Smooth muscle cell (in vitro differentiated cells): Measurements from ENCODE around the gene TCF7L2. TPM values are rescaled to one million over a fixed set of nuclear protein-coding genes. Genes with fewer than 3 reads are reported as not detected.

Source experiments
- DNase-seq: peaks from one replicate; lab custom pipeline; 2025; ENCODE audit not compliant: unreplicated experiment; lab: John Stamatoyannopoulos, UW
- H2AFZ ChIP-seq: fragments of 200-600 bp; sonication (generic); 2 replicates; pipeline ENCODE4 v1.6.0; 2016; ENCODE audit warnings: antibody characterized with exemption, low read depth, mild to moderate bottlenecking
- H3F3A ChIP-seq: fragments of 200-600 bp; sonication (generic); 2 replicates; pipeline ENCODE4 v1.6.0; 2017; ENCODE audit warnings: antibody characterized with exemption, low read depth
- H3K27ac ChIP-seq: fragments of 200-600 bp; sonication (generic); 2 replicates; pipeline ENCODE4 v1.5.1; 2016; ENCODE audit warnings: low read depth, mild to moderate bottlenecking
- H3K27me3 ChIP-seq: fragments of 200-600 bp; sonication (generic); 2 replicates; pipeline ENCODE4 v1.6.1; 2016; ENCODE audit warnings: low read depth, mild to moderate bottlenecking
- H3K36me3 ChIP-seq: fragments of 200-600 bp; sonication (generic); 2 replicates; pipeline ENCODE4 v1.5.1; 2016; ENCODE audit warnings: low read depth
- H3K4me1 ChIP-seq: fragments of 200-600 bp; sonication (generic); 2 replicates; pipeline ENCODE4 v1.5.1; 2016; ENCODE audit warnings: low read depth
- H3K4me2 ChIP-seq: fragments of 200-600 bp; sonication (generic); 2 replicates; pipeline ENCODE4 v1.6.0; 2016; ENCODE audit warnings: mild to moderate bottlenecking
- H3K4me3 ChIP-seq: fragments of 200-600 bp; sonication (generic); 2 replicates; pipeline ENCODE4 v1.5.1; 2016; ENCODE audit warnings: mild to moderate bottlenecking
- H3K79me2 ChIP-seq: fragments of 200-600 bp; sonication (generic); 2 replicates; pipeline ENCODE4 v1.6.0; 2016; ENCODE audit warnings: low read depth, mild to moderate bottlenecking
- H3K9ac ChIP-seq: fragments of 200-600 bp; sonication (generic); 2 replicates; pipeline ENCODE4 v1.6.0; 2016; ENCODE audit warnings: low read depth
- H3K9me3 ChIP-seq: fragments of 200-600 bp; sonication (generic); replicated peaks from 2 replicates; pipeline ENCODE4 v1.5.1; 2016; ENCODE audit warnings: low read depth
- H4K20me1 ChIP-seq: fragments of 200-600 bp; sonication (generic); 2 replicates; pipeline ENCODE4 v1.6.0; 2016; ENCODE audit warnings: low read depth
- WGBS: methylation state at CpG from one replicate; pipeline ENCODE4 v1.1.7; 2016; ENCODE audit warnings: low lambda C conversion rate; 5-methylcytosine and 5-hydroxymethylcytosine counted together
- polyA plus RNA-seq: library from polyadenylated mRNA; unstranded; fragments of >200 nt; fragmentation: Nextera tagmentation; extraction: Ambion mirVana; gene quantifications from 2 replicates; pipeline ENCODE4 v1.2.1, GENCODE V29; 2016
- total RNA-seq: library from RNA; depleted of rRNA; stranded (reverse); fragments of >200 nt; gene quantifications from 2 replicates; pipeline ENCODE4 v1.2.3, GENCODE V29; 2014
- TF ChIP-seq, protein P1 (sequence below): fragments of 200-600 bp; sonication (generic); IDR thresholded peaks from 2 replicates; pipeline ENCODE4 v1.5.1; 2017; ENCODE audit warnings: borderline replicate concordance, mild to moderate bottlenecking, antibody characterized with exemption; ENCODE audit not compliant: insufficient read depth, poor library complexity, severe bottlenecking

Gene TCF7L2
- total and polyA plus RNA-seq, 2 experiments from 2014 or later: 14.6 to 17.7 TPM

DNA sequence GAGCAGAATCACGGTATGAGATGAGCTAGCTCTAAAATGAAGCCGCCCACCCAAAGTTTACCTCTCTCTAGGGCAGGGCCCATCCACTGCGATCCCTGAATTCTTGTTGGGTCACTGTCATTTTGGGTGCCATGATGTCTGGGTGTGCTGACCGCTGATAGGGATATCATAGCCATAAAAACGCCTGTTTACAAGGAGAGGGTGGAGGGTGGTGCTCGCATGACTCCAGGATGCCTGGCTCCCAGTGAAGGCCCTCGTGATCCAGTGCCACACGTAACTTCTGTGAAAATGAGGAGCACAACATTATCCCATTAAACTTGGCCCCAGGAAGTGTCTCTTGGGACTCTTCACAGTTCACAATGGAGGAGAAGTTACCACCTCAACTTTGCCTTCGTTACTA is 139.5 kb downstream of the TCF7L2 start:
- Histone ChIP-seq H3K9me3 (no peaks in the 10 kb centered on the region), H3K4me3 (no peak overlapping the region), H3K79me2 (peaks cover 42% of the 10 kb centered on the region), H2AFZ (no peak overlapping the region), H4K20me1 (peaks cover 4% of the 10 kb centered on the region), H3F3A (peaks cover 27% of the 10 kb centered on the region), H3K27ac (peak overlapping the region; percentile 6), H3K36me3 (no peaks in the 10 kb centered on the region), H3K4me2 (no peak overlapping the region), H3K27me3 (no peaks in the 10 kb centered on the region), H3K4me1 (peaks cover 12% of the 10 kb centered on the region), H3K9ac (no peak overlapping the region)
- TF ChIP-seq, protein P1, sequence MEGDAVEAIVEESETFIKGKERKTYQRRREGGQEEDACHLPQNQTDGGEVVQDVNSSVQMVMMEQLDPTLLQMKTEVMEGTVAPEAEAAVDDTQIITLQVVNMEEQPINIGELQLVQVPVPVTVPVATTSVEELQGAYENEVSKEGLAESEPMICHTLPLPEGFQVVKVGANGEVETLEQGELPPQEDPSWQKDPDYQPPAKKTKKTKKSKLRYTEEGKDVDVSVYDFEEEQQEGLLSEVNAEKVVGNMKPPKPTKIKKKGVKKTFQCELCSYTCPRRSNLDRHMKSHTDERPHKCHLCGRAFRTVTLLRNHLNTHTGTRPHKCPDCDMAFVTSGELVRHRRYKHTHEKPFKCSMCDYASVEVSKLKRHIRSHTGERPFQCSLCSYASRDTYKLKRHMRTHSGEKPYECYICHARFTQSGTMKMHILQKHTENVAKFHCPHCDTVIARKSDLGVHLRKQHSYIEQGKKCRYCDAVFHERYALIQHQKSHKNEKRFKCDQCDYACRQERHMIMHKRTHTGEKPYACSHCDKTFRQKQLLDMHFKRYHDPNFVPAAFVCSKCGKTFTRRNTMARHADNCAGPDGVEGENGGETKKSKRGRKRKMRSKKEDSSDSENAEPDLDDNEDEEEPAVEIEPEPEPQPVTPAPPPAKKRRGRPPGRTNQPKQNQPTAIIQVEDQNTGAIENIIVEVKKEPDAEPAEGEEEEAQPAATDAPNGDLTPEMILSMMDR: no peak
- DNase-seq: no peak
- 77% methylated on average over 9 of the region's 9 CpGs for WGBS

DNA sequence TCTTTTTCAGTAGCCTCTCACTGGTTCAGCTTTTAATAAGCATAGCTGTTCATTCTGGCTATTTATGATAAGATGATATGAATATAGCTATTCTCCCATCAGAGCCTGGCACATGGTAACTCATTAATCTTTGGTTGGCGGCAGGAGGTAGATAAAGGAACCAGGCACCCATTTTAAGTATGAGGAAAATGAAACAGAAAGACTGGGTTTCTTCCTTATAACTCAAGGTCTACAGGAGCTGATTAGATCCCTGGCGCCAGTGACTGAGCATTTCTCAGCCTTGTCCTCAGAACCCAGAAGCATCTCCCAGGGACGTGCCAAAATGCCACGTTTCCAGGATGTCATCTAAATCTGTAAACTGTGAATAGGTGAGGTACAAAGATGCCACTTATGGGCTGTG is 141.9 kb downstream of the TCF7L2 start:
- Histone ChIP-seq H3K27ac (no peak overlapping the region), H3F3A (peaks cover 10% of the 10 kb centered on the region), H3K4me2 (no peak overlapping the region), H3K4me1 (peaks cover 9% of the 10 kb centered on the region), H3K79me2 (peaks cover 35% of the 10 kb centered on the region), H3K36me3 (no peaks in the 10 kb centered on the region), H3K4me3 (no peak overlapping the region), H3K9me3 (no peaks in the 10 kb centered on the region), H3K9ac (no peak overlapping the region), H3K27me3 (no peaks in the 10 kb centered on the region), H2AFZ (no peak overlapping the region), H4K20me1 (peaks cover 4% of the 10 kb centered on the region)
- WGBS: 93% methylated on average over 4 of the region's 4 CpGs
- TF ChIP-seq, protein P1: no peak
- no peak for DNase-seq

GRCh38 chr10:113093188-113094113 is 143.4 kb downstream of the TCF7L2 start:
- no peaks in the 10 kb centered on the region for H3K27me3 ChIP-seq
- peak overlapping the region; percentile 62 for H3K4me2 ChIP-seq
- H3K4me3 ChIP-seq: no peak overlapping the region
- WGBS: 70% methylated on average over 10 of the region's 10 CpGs
- DNase-seq: no peak
- H3K79me2 ChIP-seq: peaks cover 30% of the 10 kb centered on the region
- H3K9me3 ChIP-seq: no peaks in the 10 kb centered on the region
- H3K36me3 ChIP-seq: no peaks in the 10 kb centered on the region
- no peaks in the 10 kb centered on the region for H3F3A ChIP-seq
- no peak overlapping the region for H2AFZ ChIP-seq
- H4K20me1 ChIP-seq: peaks cover 4% of the 10 kb centered on the region
- no peak overlapping the region for H3K9ac ChIP-seq
- peaks cover 6% of the 10 kb centered on the region for H3K4me1 ChIP-seq
- H3K27ac ChIP-seq: peak overlapping the region; percentile 83
- TF ChIP-seq, protein P1: no peak

DNA sequence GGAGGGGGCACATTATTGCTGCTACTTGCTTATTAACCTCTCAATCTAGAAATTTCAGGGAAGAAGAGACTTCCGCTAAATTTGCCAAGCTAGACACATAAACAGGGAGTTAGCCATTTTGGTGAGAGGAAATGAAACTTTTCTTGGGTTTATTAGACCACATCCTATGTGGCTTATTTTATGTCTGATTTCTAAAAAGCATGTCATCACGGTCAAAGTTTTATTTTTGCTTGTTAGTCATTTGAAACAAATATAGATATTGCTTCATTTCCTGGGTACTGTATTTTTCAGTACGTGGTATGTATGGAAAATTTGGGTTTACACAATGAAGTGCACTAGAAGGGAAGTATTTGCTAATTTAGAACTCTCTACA is 144.1 kb downstream of the TCF7L2 start:
- no peak for DNase-seq
- no peak overlapping the region for H3K9ac ChIP-seq
- H3K4me2 ChIP-seq: peak overlapping the region; percentile 62
- H3K27me3 ChIP-seq: no peaks in the 10 kb centered on the region
- TF ChIP-seq, protein P1: no peak
- no peaks in the 10 kb centered on the region for H3F3A ChIP-seq
- peaks cover 4% of the 10 kb centered on the region for H4K20me1 ChIP-seq
- 54% methylated on average over 3 of the region's 3 CpGs for WGBS
- H3K9me3 ChIP-seq: no peaks in the 10 kb centered on the region
- peaks cover 10% of the 10 kb centered on the region for H3K4me1 ChIP-seq
- peak overlapping the region; percentile 83 for H3K27ac ChIP-seq
- no peak overlapping the region for H2AFZ ChIP-seq
- peaks cover 28% of the 10 kb centered on the region for H3K79me2 ChIP-seq
- H3K36me3 ChIP-seq: no peaks in the 10 kb centered on the region
- no peak overlapping the region for H3K4me3 ChIP-seq
